Neural cell (in vitro differentiated cells): Measurements from ENCODE around the gene ZNF396. TPM values are rescaled to one million over a fixed set of nuclear protein-coding genes. Genes with fewer than 3 reads are reported as not detected.

Source experiments
- H2AFZ ChIP-seq: fragments of 200-600, 300-800 bp; sonication (generic), shearing (Covaris generic); 2 replicates; pipeline ENCODE4 v1.6.0; 2014; ENCODE audit warnings: low read depth, mild to moderate bottlenecking, antibody characterized with exemption, low read length, moderate library complexity
- H3F3A ChIP-seq: fragments of 200-600 bp; shearing (Covaris generic); 2 replicates; pipeline ENCODE4 v1.6.1; 2016; ENCODE audit warnings: mild to moderate bottlenecking, moderate library complexity, mixed read lengths, antibody characterized with exemption, low read length; ENCODE audit not compliant: insufficient read depth, poor library complexity, severe bottlenecking
- H3K27ac ChIP-seq: fragments of 200-600, 300-800 bp; sonication (generic), shearing (Covaris generic); 2 replicates; pipeline ENCODE4 v1.5.1; 2014; ENCODE audit warnings: mild to moderate bottlenecking, low read length, moderate library complexity
- H3K27me3 ChIP-seq: fragments of 300-800, 200-600 bp; sonication (generic), shearing (Covaris generic); 2 replicates; pipeline ENCODE4 v1.6.0; 2014; ENCODE audit warnings: mild to moderate bottlenecking, low read depth, low read length, moderate library complexity; ENCODE audit not compliant: insufficient read depth
- H3K36me3 ChIP-seq: fragments of 300-800, 200-600 bp; sonication (generic), shearing (Covaris generic); 2 replicates; pipeline ENCODE4 v1.5.1; 2014; ENCODE audit warnings: mild to moderate bottlenecking, antibody characterized with exemption, low read length, moderate library complexity; ENCODE audit not compliant: insufficient read depth
- H3K4me2 ChIP-seq: fragments of 300-800, 200-600 bp; sonication (generic), shearing (Covaris generic); 2 replicates; pipeline ENCODE4 v1.6.0; 2014; ENCODE audit warnings: mild to moderate bottlenecking, low read length
- H3K4me3 ChIP-seq: fragments of 300-800, 200-600 bp; sonication (generic), shearing (Covaris generic); 2 replicates; pipeline ENCODE4 v1.5.1; 2014; ENCODE audit warnings: mild to moderate bottlenecking, low read length, moderate library complexity
- H3K79me2 ChIP-seq: fragments of 200-600 bp; shearing (Covaris generic); replicated peaks from 2 replicates; pipeline ENCODE4 v1.6.0; 2014; ENCODE audit warnings: mild to moderate bottlenecking, low read length, moderate library complexity; ENCODE audit not compliant: insufficient read depth
- H3K9ac ChIP-seq: fragments of 300-800, 200-600 bp; sonication (generic), shearing (Covaris generic); 2 replicates; pipeline ENCODE4 v1.6.1; 2016; ENCODE audit warnings: mild to moderate bottlenecking, low read length, mixed read lengths
- H3K9me2 ChIP-seq: fragments of 200-600 bp; shearing (Covaris generic); 2 replicates; pipeline ENCODE4 v1.6.1; 2016; ENCODE audit warnings: mild to moderate bottlenecking, low read length, mixed read lengths; ENCODE audit not compliant: insufficient read depth
- H3K9me3 ChIP-seq: fragments of 200-600, 300-800 bp; sonication (generic), shearing (Covaris generic); 2 replicates; pipeline ENCODE4 v1.6.1; 2016; ENCODE audit warnings: mild to moderate bottlenecking, mixed run types, low read length, moderate library complexity, mixed read lengths
- H4K20me1 ChIP-seq: fragments of 200-600 bp; shearing (Covaris generic); 2 replicates; pipeline ENCODE4 v1.6.1; 2016; ENCODE audit warnings: mild to moderate bottlenecking, mixed run types; ENCODE audit not compliant: insufficient read depth
- CTCF ChIP-seq: fragments of 450-650 bp; IDR thresholded peaks from 2 replicates; pipeline ENCODE4 v1.5.1; 2014; ENCODE audit warnings: antibody characterized with exemption, mild to moderate bottlenecking, moderate library complexity; ENCODE audit not compliant: poor library complexity, severe bottlenecking
- EP300 ChIP-seq: fragments of 450-650 bp; conservative IDR thresholded peaks from 2 replicates; pipeline ENCODE4 v1.6.1; 2014; ENCODE audit warnings: antibody characterized with exemption, mild to moderate bottlenecking, moderate library complexity; ENCODE audit not compliant: poor library complexity, severe bottlenecking
- EZH2 ChIP-seq: fragments of 200-600, 300-800 bp; shearing (Covaris generic), sonication (generic); IDR thresholded peaks from 2 replicates; pipeline ENCODE4 v1.6.1; 2014; ENCODE audit warnings: antibody characterized with exemption, low read length, borderline replicate concordance, mild to moderate bottlenecking; ENCODE audit not compliant: insufficient read depth, poor library complexity, severe bottlenecking
- MXI1 ChIP-seq: fragments of 450-650 bp; conservative IDR thresholded peaks from 2 replicates; pipeline ENCODE4 v1.6.1; 2014; ENCODE audit warnings: antibody characterized with exemption, mild to moderate bottlenecking; ENCODE audit not compliant: poor library complexity, severe bottlenecking
- POLR2AphosphoS5 ChIP-seq: IDR thresholded peaks from 2 replicates; pipeline ENCODE4 v1.6.1; 2012
- RAD21 ChIP-seq: fragments of 450-650 bp; conservative IDR thresholded peaks from 2 replicates; pipeline ENCODE4 v1.6.1; 2014; ENCODE audit warnings: antibody characterized with exemption, mild to moderate bottlenecking, moderate library complexity
- REST ChIP-seq: IDR thresholded peaks from 2 replicates; pipeline ENCODE4 v1.6.1; 2012; ENCODE audit warnings: borderline replicate concordance
- SMC3 ChIP-seq: fragments of 450-650 bp; conservative IDR thresholded peaks from 2 replicates; pipeline ENCODE4 v1.6.1; 2014; ENCODE audit warnings: antibody characterized with exemption, mild to moderate bottlenecking, moderate library complexity; ENCODE audit not compliant: poor library complexity
- TAF1 ChIP-seq: IDR thresholded peaks from 2 replicates; pipeline ENCODE4 v1.6.1; 2012; ENCODE audit warnings: low read depth
- polyA plus RNA-seq: library from polyadenylated mRNA; depleted of rRNA; stranded (reverse); fragments of >200 nt; gene quantifications from 2 replicates; pipeline ENCODE4 v1.2.3, GENCODE V29; 2014

ZNF396 gene
- polyA plus RNA-seq, 1 donor from 2014 or later, result 0.92 TPM

GRCh38 chr18:35371412-35372195, 5.5 kb downstream of the ZNF396 start:
- Histone ChIP-seq H3K9me3 (no peaks in the 10 kb centered on the region), H3K27ac (no peak overlapping the region), H4K20me1 (no peaks in the 10 kb centered on the region), H3K9me2 (no peaks in the 10 kb centered on the region), H3K9ac (no peak overlapping the region), H3K4me3 (no peak overlapping the region), H3K27me3 (no peaks in the 10 kb centered on the region), H3K4me2 (no peak overlapping the region), H3F3A (no peaks in the 10 kb centered on the region), H3K79me2 (no peaks in the 10 kb centered on the region), H3K36me3 (no peaks in the 10 kb centered on the region), H2AFZ (no peak overlapping the region)
- TF ChIP-seq TAF1, result no peak
- no peak for TF ChIP-seq EZH2
- no peak for TF ChIP-seq REST
- TF ChIP-seq POLR2AphosphoS5, result no peak
- no peak for TF ChIP-seq EP300
- no peak for TF ChIP-seq CTCF
- TF ChIP-seq MXI1, result no peak
- TF ChIP-seq SMC3, result no peak
- TF ChIP-seq RAD21, result no peak

- TF ChIP-seq REST (no peak), TAF1 (no peak), EP300 (no peak), MXI1 (no peak), POLR2AphosphoS5 (no peak), EZH2 (no peak), RAD21 (no peak), SMC3 (no peak), CTCF (no peak)
- no peaks in the 10 kb centered on the region for H3K36me3 ChIP-seq
- no peak overlapping the region for H3K4me3 ChIP-seq
- H3K9me3 ChIP-seq, result no peaks in the 10 kb centered on the region
- H3K27ac ChIP-seq, result no peak overlapping the region
- no peaks in the 10 kb centered on the region for H3K27me3 ChIP-seq
- H3K4me2 ChIP-seq, result no peak overlapping the region
- no peak overlapping the region for H3K9ac ChIP-seq
- no peaks in the 10 kb centered on the region for H3K79me2 ChIP-seq
- no peaks in the 10 kb centered on the region for H4K20me1 ChIP-seq
- no peak overlapping the region for H2AFZ ChIP-seq
- no peaks in the 10 kb centered on the region for H3K9me2 ChIP-seq
- H3F3A ChIP-seq, result no peaks in the 10 kb centered on the region
Observed at GRCh38 chr18:35369126-35369525, 8.0 kb downstream of the ZNF396 start.
